GM19328 (cell line): ENCODE measurements around the gene NUP210.
"Not testable (repeated sequence)": the region's sequence is repeated elsewhere in the genome, so short reads cannot be mapped to it uniquely, and the experiment has no call there.

Source experiments
- ATAC-seq: cut with Tn5 transposase; IDR thresholded peaks from one replicate; pipeline ENCODE4 v1.9.1; 2021; ENCODE audit warnings: mild to moderate bottlenecking, moderate library complexity; ENCODE audit not compliant: unreplicated experiment

Gene NUP210

GRCh38 chr3:13430411-13430875 is 10.3 kb upstream of the NUP210 start:
- not testable (repeated sequence) for ATAC-seq

- no peak for ATAC-seq
These were observed 9.6 kb upstream of the NUP210 start for GRCh38 chr3:13429631-13430291.

GRCh38 chr3:13428678-13429077 is 8.6 kb upstream of the NUP210 start:
- not testable (repeated sequence) for ATAC-seq

- no peak for ATAC-seq
These were observed 7.8 kb upstream of the NUP210 start for GRCh38 chr3:13427662-13428603.

GRCh38 chr3:13426591-13426990 is 6.5 kb upstream of the NUP210 start:
- ATAC-seq, result no peak

DNA sequence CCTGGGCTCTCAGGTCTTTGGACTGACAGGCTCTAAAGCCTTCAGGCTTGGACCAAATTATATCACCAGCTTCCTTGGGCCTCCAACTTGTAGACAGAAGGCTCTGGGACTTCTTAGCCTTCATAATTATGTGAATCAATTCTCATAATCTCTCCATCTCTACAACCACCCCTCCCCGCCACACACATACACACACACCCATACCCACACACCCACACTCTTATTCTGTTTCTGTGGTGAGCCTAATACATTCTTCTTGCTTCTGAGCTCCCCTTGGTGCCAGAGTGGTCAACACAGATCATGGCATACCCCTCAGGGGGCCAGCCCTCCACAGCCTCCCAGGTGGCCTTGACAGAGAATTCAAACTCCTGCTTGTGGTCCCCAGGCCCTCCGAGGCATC is 5.6 kb upstream of the NUP210 start:
- ATAC-seq, result no peak

DNA sequence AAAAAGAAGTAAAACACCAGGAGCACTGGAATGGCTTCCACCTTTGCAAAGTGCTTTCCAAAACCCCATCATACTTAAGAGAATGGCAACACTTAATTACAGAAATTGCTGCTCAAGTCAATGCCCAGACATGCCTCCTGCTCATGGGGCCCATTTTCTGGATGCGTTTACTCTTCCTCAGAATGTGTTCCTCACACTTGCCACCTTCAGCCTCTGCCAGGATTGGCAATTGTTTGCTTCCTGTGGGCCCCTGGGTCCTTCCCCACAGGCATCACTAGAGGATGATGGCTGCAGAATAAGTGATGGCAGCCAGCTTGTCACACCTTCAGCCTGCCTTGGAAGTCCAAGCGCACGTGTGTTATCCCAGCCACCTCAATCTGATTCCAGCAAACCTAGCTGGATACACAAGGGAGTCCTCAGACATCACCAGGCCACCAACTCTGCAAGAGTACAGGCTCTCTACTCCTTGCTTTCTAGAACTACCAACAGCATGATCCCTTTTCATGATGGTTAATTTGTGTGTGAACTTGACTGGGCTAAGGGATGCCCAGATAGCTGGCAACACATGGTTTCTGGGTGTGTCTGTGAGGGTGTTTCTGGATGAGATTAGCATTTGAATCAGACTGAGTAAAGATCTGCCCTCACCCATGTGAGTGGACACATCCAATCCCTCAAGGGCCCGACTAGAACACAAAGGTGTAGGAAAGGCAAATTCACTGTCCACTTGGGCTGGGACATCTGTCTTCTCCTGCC is 4.9 kb upstream of the NUP210 start:
- ATAC-seq, result no peak

DNA sequence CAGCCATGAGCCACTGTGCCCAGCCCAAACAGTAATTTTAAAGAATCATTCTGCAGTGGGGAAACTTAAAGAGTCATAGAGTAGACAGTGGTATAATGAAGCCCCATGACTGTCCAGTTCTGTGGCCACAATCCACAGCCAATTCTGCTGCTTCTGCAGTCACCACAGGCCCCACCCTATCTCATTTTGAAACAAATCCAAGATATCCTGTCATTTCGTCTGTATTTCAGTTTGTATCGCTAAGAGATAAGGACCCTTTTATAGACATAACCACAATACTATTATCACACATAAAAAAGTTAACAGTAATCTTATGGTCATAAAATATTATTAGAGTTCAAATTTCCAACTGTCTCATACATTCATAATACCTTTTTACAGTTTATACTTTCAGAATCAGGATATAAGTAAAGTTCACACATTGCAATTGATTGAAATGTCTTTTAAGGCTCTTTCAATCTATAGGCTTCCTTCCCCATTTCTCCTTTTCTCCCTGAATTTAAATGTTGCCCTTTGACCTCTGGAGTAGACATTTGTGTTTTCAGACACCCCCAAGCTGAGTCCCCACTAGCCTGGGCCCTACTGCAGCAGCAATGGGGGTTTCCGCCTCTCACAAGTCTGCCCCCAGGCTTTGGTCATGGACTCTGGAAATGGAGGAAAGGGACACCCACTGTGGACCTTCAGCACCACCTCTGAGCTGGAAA is 4.2 kb upstream of the NUP210 start:
- no peak for ATAC-seq

- no peak for ATAC-seq
These were observed 976 bp upstream of the NUP210 start for GRCh38 chr3:13420831-13421765.

- ATAC-seq, result peak; percentile 37
These were observed 547 bp downstream of the NUP210 start for GRCh38 chr3:13419505-13420044.

GRCh38 chr3:13417166-13417947 is 2.8 kb downstream of the NUP210 start:
- no peak for ATAC-seq

DNA sequence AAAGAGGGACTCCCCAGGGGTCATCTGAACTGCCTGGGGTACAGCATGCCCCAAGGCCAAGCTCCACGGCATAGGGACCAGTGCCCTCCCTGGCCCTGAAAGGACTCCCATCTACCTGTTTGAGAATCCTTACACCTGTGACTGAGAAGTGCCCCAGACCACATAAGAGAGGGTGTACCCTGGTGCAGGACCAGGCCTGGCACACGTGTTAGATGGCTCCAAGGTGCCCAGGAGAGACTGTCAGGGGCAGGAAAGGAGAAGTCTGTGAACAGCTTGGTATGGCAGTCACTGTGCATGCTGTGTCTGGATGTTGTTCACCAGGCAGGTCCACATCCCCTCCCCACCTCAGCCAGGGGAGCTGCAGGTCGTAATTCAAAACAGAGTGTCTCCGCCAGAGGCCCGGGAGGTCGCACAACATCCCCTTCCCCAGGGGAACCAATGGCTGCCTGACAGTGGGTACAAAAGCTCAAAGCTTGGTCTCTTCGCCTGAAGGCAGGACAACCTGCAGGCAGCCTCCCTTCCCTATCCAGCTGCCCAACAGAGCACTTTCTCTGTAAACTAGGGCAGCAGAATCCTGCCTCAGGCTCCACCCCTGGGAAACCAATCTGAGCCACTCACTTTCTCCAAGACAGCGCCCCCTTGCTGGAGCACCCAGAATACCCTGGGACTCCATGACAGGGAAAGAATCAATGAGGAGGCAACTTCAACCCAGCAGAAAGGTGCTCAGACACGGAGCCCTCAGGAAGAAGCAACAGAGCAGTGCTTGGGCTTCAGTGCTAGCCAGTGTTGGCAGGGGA is 3.9 kb downstream of the NUP210 start:
- no peak for ATAC-seq

DNA sequence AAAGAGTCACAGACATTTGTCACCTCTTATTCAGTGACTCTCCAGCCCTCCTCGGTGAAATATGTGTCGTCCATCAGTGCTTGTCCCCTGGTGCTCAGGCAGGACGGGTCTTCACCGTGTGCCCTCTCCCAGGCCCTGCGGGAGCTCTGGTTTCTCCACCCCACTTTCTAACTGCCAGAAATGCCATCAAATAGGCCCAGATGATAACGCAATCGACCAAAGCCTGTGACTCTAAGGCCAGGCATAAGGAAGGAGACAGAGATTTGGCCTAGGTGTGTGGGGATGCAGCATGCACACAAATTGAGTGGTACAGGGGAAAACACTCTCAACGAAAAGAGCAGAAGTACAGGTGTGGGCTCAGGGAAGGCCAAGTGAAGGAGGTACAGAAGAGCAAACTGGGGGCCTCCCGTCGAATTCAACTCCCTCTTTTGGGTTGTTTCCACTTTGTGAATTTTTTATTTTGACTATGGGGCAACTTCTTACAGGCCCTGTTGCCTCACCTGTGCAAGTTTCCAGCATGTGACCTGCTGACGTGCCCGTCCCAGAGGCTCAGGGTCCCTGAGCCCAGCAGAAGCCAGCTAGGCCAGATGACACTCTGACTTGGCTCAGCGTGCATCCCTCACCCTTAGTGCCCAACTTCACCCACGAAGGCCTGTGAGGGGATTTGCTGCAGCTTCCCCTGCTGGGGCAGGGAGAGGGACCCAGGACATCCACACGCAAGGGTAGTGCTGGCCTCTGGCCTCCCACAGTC is 4.7 kb downstream of the NUP210 start:
- no peak for ATAC-seq

GRCh38 chr3:13414040-13414729 is 5.9 kb downstream of the NUP210 start:
- ATAC-seq, result peak; percentile 92

- no peak for ATAC-seq
These were observed 8.8 kb downstream of the NUP210 start for GRCh38 chr3:13411186-13411860.

GRCh38 chr3:13408890-13409289 is 11.2 kb downstream of the NUP210 start:
- ATAC-seq, result no peak
